ENCODE results near the gene COX6A1. TPM values are rescaled to one million over a fixed set of nuclear protein-coding genes. Genes with fewer than 3 reads are reported as not detected.
A peak's percentile ranks its signal among the peaks of the same experiment; 100 is the strongest.

Gene COX6A1
- total and polyA plus RNA-seq, 2 experiments from 2014 or later = 422 to 1,484 TPM

- no peaks in the 10 kb centered on the region for H3K9me3 Mint-ChIP-seq
- no peak overlapping the region for H3K27ac Mint-ChIP-seq
- peaks cover 5% of the 10 kb centered on the region for H3K27me3 Mint-ChIP-seq (ENCODE audit: insufficient read depth, low read depth, poor library complexity)
- DNase-seq (ENCODE audit: low spot score) (peak; percentile 73), ATAC-seq (peak; percentile 76)
- no peak overlapping the region for H3K4me2 ChIP-seq
- no peaks in the 10 kb centered on the region for H3K36me3 Mint-ChIP-seq (ENCODE audit: low read depth)
- H3K79me2 ChIP-seq (replicated peaks; ENCODE audit: insufficient read depth) = no peaks in the 10 kb centered on the region
- H3K4me1 Mint-ChIP-seq = peaks cover 3% of the 10 kb centered on the region
- no peak overlapping the region for H2AFZ ChIP-seq
- H4K20me1 ChIP-seq (replicated peaks; ENCODE audit: insufficient read depth) = no peaks in the 10 kb centered on the region
- H3K4me3 ChIP-seq = no peak overlapping the region
- H3F3A ChIP-seq (replicated peaks; ENCODE audit: low read depth) = no peaks in the 10 kb centered on the region
- H3K9me2 ChIP-seq (ENCODE audit: insufficient read depth) = no peaks in the 10 kb centered on the region
- no peak overlapping the region for H3K27ac ChIP-seq (ENCODE audit: low read depth)
- H3K4me3 Mint-ChIP-seq = no peak overlapping the region
- H3K27me3 ChIP-seq (ENCODE audit: insufficient read depth) = no peaks in the 10 kb centered on the region
- TF ChIP-seq EZH2 (IDR thresholded peaks at IDR 0.05; ENCODE audit: low read depth, unreplicated experiment) (no peak), STAT1 (IDR thresholded peaks at IDR 0.05; ENCODE audit: unreplicated experiment) (no peak), ZNF114 (CRISPR knock-in tag; IDR thresholded peaks at IDR 0.05) (no peak), ZNF462 (CRISPR knock-in tag; IDR thresholded peaks at IDR 0.05) (no peak), CREB1 (CRISPR knock-in tag; IDR thresholded peaks at IDR 0.05; ENCODE audit: low read depth) (no peak), ZNF331 (CRISPR knock-in tag; IDR thresholded peaks at IDR 0.05; ENCODE audit: low read depth) (no peak), REST (IDR thresholded peaks at IDR 0.05; ENCODE audit: unreplicated experiment) (no peak), EZH2phosphoT487 (IDR thresholded peaks at IDR 0.05; ENCODE audit: unreplicated experiment) (no peak)
- H3K4me1 ChIP-seq (ENCODE audit: insufficient read depth) = 0 out of 2 replicates have a peak, but pooled peaks cover 4% of the 10 kb centered on the region
- H3K36me3 ChIP-seq (ENCODE audit: insufficient read depth) = no peaks in the 10 kb centered on the region
Measured at GRCh38 chr12:120421701-120422100, 16.2 kb upstream of the COX6A1 start.
